CD4-positive, alpha-beta T cell (primary cell): ENCODE data around the gene SRD5A1. TPM values are rescaled to one million over a fixed set of nuclear protein-coding genes. Genes with fewer than 3 reads are reported as not detected.
A peak's percentile ranks its signal among the peaks of the same experiment; 100 is the strongest.

Experiments used
- ATAC-seq: fragments of 200-7000 bp; cut with Tn5 transposase; one replicate; pipeline ENCODE4 v1.10.0; 2022; ENCODE audit warnings: mild to moderate bottlenecking; ENCODE audit not compliant: poor library complexity
- CTCF ChIA-PET: fragments of 350-600 bp; sonication (Branson Sonifier 250); formaldehyde crosslinking; loops from one replicate; lab custom pipeline; 2021; ENCODE audit warnings: antibody characterized with exemption, inconsistent platforms; lab: Charles Lee
- POLR2A ChIA-PET: fragments of 350-600 bp; sonication (Branson Sonifier 250); formaldehyde crosslinking; loops from one replicate; lab custom pipeline; 2021; ENCODE audit warnings: antibody characterized with exemption, inconsistent platforms; lab: Charles Lee
- DNase-seq, 14 experiments: peaks; one replicate each; pipeline ENCODE4 v3.0.0-alpha.2; 2013 to 2020; ENCODE audit warnings: mixed read lengths in 2 of 14
- H3K27ac ChIP-seq, 2 donors: one replicate each; pipeline versions ENCODE4 v1.5.1 to v1.7.0; 2013; ENCODE audit warnings: low read length in 2 of 2, low read depth in 1 of 2, mild to moderate bottlenecking in 1 of 2
- H3K27me3 ChIP-seq, 2 experiments: 1 replicate in 1 of 2; 2 replicates in 1 of 2; pipeline versions ENCODE4 v1.6.1 to v1.7.0; 2013; ENCODE audit warnings: low read length in 2 of 2, control low read depth in 1 of 2, mild to moderate bottlenecking in 1 of 2, moderate library complexity in 1 of 2; ENCODE audit not compliant: insufficient read depth in 2 of 2, control insufficient read depth in 1 of 2
- H3K36me3 ChIP-seq: one replicate; pipeline ENCODE4 v1.6.1; 2013; ENCODE audit warnings: low read length, control low read depth; ENCODE audit not compliant: insufficient read depth
- H3K4me1 ChIP-seq: one replicate; pipeline ENCODE4 v1.6.1; 2013; ENCODE audit warnings: low read length, control low read depth; ENCODE audit not compliant: insufficient read depth
- H3K4me3 ChIP-seq: one replicate; pipeline ENCODE4 v1.5.1; 2013; ENCODE audit warnings: mild to moderate bottlenecking, low read length, moderate library complexity
- H3K9me3 ChIP-seq, 2 experiments: 1 replicate in 1 of 2; 2 replicates in 1 of 2; pipeline versions ENCODE4 v1.6.1 to v1.7.0; 2013; ENCODE audit warnings: low read length in 2 of 2, mild to moderate bottlenecking in 2 of 2, control low read depth in 1 of 2, moderate library complexity in 1 of 2; ENCODE audit not compliant: control insufficient read depth in 1 of 2, insufficient read depth in 1 of 2
- H3K27ac Mint-ChIP-seq: one replicate; pipeline ENCODE4 v1.8.0; 2020; ENCODE audit warnings: mixed read lengths
- H3K27me3 Mint-ChIP-seq: one replicate; pipeline ENCODE4 v1.8.0; 2021; ENCODE audit warnings: mixed read lengths
- H3K36me3 Mint-ChIP-seq: one replicate; pipeline ENCODE4 v1.8.0; 2021; ENCODE audit warnings: low read depth, mixed read lengths
- H3K4me1 Mint-ChIP-seq: one replicate; pipeline ENCODE4 v1.8.0; 2021; ENCODE audit warnings: low read depth, mixed read lengths
- H3K4me3 Mint-ChIP-seq: one replicate; pipeline ENCODE4 v1.8.0; 2020; ENCODE audit warnings: mild to moderate bottlenecking, mixed read lengths
- H3K9me3 Mint-ChIP-seq: one replicate; pipeline ENCODE4 v1.8.0; 2020; ENCODE audit warnings: mixed read lengths
- intact Hi-C, 2 experiments: fragments of 100-400 bp; cut with DNase I in 1 of 2; cut with micrococcal nuclease in 1 of 2; formaldehyde crosslinking; loops; one replicate each; pipeline versions ENCODE4 v1.15.1 to v1.9.0; 2023 to 2025; cut with DNase I, micrococcal nuclease
- total RNA-seq, 174 experiments: library from RNA in 2 of 174; stranded (reverse) in 2 of 174; gene quantifications; one replicate each; pipeline ENCODE4 v1.2.3 and lab custom pipeline; 2021 to 2026
- TF ChIP-seq, protein P1 (sequence below): fragments of 200-600 bp; IDR thresholded peaks from one replicate; pipeline ENCODE4 v1.8.0; 2022; ENCODE audit warnings: antibody characterized with exemption, mild to moderate bottlenecking

The SRD5A1 gene
- total RNA-seq, 2 experiments from 2014 or later: 2.3 to 3.0 TPM

DNA sequence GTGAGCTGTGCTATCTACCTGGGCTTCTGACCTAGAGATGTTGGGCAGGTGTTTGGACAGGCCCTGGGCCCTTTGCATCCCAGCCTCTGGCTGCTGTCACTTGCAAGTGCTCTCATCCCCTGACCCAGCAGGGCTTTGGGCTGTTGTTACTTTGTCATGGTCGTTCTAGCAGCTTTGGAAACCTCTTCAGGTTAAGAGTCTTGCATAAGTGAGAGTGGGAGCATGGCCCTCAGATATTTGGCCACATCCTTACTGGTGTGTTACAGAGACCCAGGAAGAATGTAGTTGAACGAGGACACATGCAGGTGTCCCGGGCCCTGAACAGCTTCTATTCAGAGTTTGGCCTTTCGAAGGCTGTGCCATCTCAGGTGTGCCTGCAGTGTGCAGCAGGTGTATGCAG lies 84.4 kb downstream of the SRD5A1 start:
- Mint-ChIP-seq H3K9me3 (no peaks in the 10 kb centered on the region), H3K4me1 (peaks cover 80% of the 10 kb centered on the region), H3K4me3 (peak overlapping the region; percentile 96), H3K27me3 (no peaks in the 10 kb centered on the region), H3K36me3 (peaks cover 33% of the 10 kb centered on the region), H3K27ac (peak overlapping the region; percentile 37)
- Histone ChIP-seq H3K36me3 (peaks cover 9% of the 10 kb centered on the region), H3K27ac (no peak overlapping the region), H3K9me3 (no peaks in the 10 kb centered on the region), H3K27me3 (no peaks in the 10 kb centered on the region), H3K4me3 (no peak overlapping the region), H3K4me1 (peaks cover 70% of the 10 kb centered on the region)
- intact Hi-C loops: loop anchor here in 1 of 2 experiments (2.0 to 10.0 kb wide), 3 partner anchors 27 to 1223 kb away; no protein-coding TSS in a partner anchor
- TF ChIP-seq, protein P1, sequence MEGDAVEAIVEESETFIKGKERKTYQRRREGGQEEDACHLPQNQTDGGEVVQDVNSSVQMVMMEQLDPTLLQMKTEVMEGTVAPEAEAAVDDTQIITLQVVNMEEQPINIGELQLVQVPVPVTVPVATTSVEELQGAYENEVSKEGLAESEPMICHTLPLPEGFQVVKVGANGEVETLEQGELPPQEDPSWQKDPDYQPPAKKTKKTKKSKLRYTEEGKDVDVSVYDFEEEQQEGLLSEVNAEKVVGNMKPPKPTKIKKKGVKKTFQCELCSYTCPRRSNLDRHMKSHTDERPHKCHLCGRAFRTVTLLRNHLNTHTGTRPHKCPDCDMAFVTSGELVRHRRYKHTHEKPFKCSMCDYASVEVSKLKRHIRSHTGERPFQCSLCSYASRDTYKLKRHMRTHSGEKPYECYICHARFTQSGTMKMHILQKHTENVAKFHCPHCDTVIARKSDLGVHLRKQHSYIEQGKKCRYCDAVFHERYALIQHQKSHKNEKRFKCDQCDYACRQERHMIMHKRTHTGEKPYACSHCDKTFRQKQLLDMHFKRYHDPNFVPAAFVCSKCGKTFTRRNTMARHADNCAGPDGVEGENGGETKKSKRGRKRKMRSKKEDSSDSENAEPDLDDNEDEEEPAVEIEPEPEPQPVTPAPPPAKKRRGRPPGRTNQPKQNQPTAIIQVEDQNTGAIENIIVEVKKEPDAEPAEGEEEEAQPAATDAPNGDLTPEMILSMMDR: no peak
- CTCF ChIA-PET: interaction anchor here (1.1 kb wide), 1 partner anchor 14 kb away, joined by 3 read pairs; no protein-coding TSS in a partner anchor
- POLR2A ChIA-PET: interaction anchor here (1.2 to 2.6 kb wide), 2 partner anchors 12 to 85 kb away, joined by 5 to 12 read pairs; partner anchors contain the start of genes NSUN2 and SRD5A1
- no peak for ATAC-seq
- DNase-seq: no peak

DNA sequence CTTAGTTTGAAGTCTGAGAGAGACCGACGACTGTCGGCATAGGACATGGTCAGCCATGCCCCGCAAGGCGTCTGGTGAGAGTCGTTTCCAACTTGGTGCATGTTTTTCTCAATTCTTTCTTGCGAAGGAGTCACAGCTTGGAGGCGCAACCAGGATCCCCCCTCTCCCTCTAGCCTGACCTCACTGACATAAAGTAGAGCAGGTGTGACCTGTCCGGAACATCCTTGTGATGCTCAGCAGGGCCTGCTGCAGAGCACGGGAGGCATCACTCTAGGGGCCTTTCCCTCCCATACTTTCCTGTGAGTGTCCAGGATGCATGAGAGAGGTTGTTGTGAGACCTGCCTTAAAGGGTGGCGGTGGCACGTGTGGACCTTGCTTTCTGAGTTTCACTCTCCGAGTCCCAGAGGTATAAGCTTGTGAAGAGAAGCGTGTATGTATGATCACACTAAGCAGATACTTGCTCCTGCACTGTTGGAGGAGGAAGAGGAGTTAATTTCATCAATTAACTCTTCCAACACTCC lies 85.0 kb downstream of the SRD5A1 start:
- Histone ChIP-seq H3K36me3 (peaks cover 9% of the 10 kb centered on the region), H3K4me1 (peaks cover 73% of the 10 kb centered on the region), H3K9me3 (no peaks in the 10 kb centered on the region), H3K4me3 (no peak overlapping the region), H3K27ac (no peak overlapping the region), H3K27me3 (no peaks in the 10 kb centered on the region)
- H3K4me1 Mint-ChIP-seq: peaks cover 84% of the 10 kb centered on the region
- TF ChIP-seq, protein P1: no peak
- H3K36me3 Mint-ChIP-seq: peaks cover 33% of the 10 kb centered on the region
- POLR2A ChIA-PET: no interaction called here
- CTCF ChIA-PET: no interaction called here
- no peaks in the 10 kb centered on the region for H3K27me3 Mint-ChIP-seq
- H3K9me3 Mint-ChIP-seq: no peaks in the 10 kb centered on the region
- intact Hi-C loops: loop anchor here in 1 of 2 experiments (10.0 kb wide), 1 partner anchor 1223 kb away; no protein-coding TSS in a partner anchor
- peak overlapping the region; percentile 96 for H3K4me3 Mint-ChIP-seq
- H3K27ac Mint-ChIP-seq: peak overlapping the region; percentile 37
- DNase-seq (no peak), ATAC-seq (no peak)

DNA sequence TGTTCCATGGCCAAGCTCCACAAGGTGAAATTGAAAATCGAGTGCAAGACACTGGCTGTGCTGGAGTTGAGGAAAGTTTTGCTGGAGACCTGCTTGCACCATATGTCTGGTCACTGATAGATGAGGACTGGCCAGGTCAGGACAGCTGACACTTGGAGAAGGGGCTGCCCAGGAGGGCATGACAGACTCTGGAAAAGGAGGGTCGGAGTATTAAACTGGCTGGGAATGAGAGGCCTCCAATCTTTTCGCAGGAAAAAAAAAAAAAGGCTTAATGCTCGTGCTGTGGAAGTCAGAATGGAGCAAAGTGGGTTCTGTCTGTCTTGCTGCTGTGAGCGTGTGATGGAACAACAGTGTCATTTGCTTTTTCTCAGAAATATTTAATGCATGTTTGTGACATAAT lies 85.5 kb downstream of the SRD5A1 start:
- Histone ChIP-seq H3K36me3 (peaks cover 13% of the 10 kb centered on the region), H3K4me1 (peaks cover 78% of the 10 kb centered on the region), H3K9me3 (no peaks in the 10 kb centered on the region), H3K27ac (no peak overlapping the region), H3K27me3 (no peaks in the 10 kb centered on the region), H3K4me3 (no peak overlapping the region)
- ChIA-PET CTCF (no interaction called here), POLR2A (no interaction called here)
- H3K27ac Mint-ChIP-seq: peak overlapping the region; percentile 37
- DNase-seq (no peak), ATAC-seq (no peak)
- H3K4me1 Mint-ChIP-seq: peaks cover 89% of the 10 kb centered on the region
- no peaks in the 10 kb centered on the region for H3K9me3 Mint-ChIP-seq
- TF ChIP-seq, protein P1: no peak
- intact Hi-C loops: loop anchor here in 1 of 2 experiments (10.0 kb wide), 1 partner anchor 1224 kb away; no protein-coding TSS in a partner anchor
- no peaks in the 10 kb centered on the region for H3K27me3 Mint-ChIP-seq
- H3K4me3 Mint-ChIP-seq: no peak overlapping the region
- peaks cover 37% of the 10 kb centered on the region for H3K36me3 Mint-ChIP-seq
